B cell (primary cell): ENCODE measurements around the gene RBMS3. TPM values are rescaled to one million over a fixed set of nuclear protein-coding genes. Genes with fewer than 3 reads are reported as not detected.

ENCODE experiments used
- ATAC-seq: fragments of 200-7000 bp; cut with Tn5 transposase; one replicate; pipeline ENCODE4 v1.10.0; 2021; ENCODE audit warnings: low read depth, mild to moderate bottlenecking, moderate number of reproducible peaks, moderate library complexity
- CTCF ChIA-PET: fragments of 350-600 bp; sonication (Branson Sonifier 250); formaldehyde crosslinking; loops from one replicate; lab custom pipeline; 2021; ENCODE audit warnings: antibody characterized with exemption, inconsistent platforms; lab: Charles Lee
- POLR2A ChIA-PET: fragments of 350-600 bp; sonication (Branson Sonifier 250); formaldehyde crosslinking; loops from one replicate; lab custom pipeline; 2021; ENCODE audit warnings: antibody characterized with exemption; lab: Charles Lee
- DNase-seq: peaks from one replicate; pipeline ENCODE4 v3.0.0; 2013
- H2AFZ ChIP-seq: 2 replicates; pipeline ENCODE4 v1.6.1; 2012; ENCODE audit warnings: mild to moderate bottlenecking, low read depth, low read length; ENCODE audit not compliant: insufficient read depth, poor library complexity, severe bottlenecking
- H3K27ac ChIP-seq, 2 donors: 1 replicate in 1 of 2; 2 replicates in 1 of 2; pipeline ENCODE4 v1.5.1; 2012 to 2013; ENCODE audit warnings: low read length in 2 of 2, mild to moderate bottlenecking in 2 of 2, moderate library complexity in 1 of 2
- H3K27me3 ChIP-seq, 4 experiments: fragments of 200-600 bp in 1 of 4; sonication (generic) in 1 of 4; replicated peaks in 1 of 4; 1 replicate in 2 of 4; 2 replicates in 2 of 4; pipeline versions ENCODE4 v1.6.1 to v1.7.0; 2013 to 2016; ENCODE audit warnings: low read length in 3 of 4, mild to moderate bottlenecking in 2 of 4, mixed read lengths in 1 of 4, moderate library complexity in 1 of 4; ENCODE audit not compliant: insufficient read depth in 4 of 4, control insufficient read depth in 3 of 4; ENCODE audit errors: control extremely low read depth in 1 of 4
- H3K36me3 ChIP-seq, 2 experiments: replicated peaks in 1 of 2; 1 replicate in 1 of 2; 2 replicates in 1 of 2; pipeline versions ENCODE4 v1.6.1 to v1.7.1; 2013; ENCODE audit warnings: low read length in 1 of 2; ENCODE audit not compliant: insufficient read depth in 2 of 2, control insufficient read depth in 1 of 2; ENCODE audit errors: control extremely low read depth in 1 of 2, extremely low read depth in 1 of 2
- H3K4me1 ChIP-seq, 2 donors: fragments of 200-600 bp in 1 of 2; sonication (generic) in 1 of 2; 1 replicate in 1 of 2; 2 replicates in 1 of 2; pipeline versions ENCODE4 v1.5.1 to v1.6.1; 2013 to 2017; ENCODE audit warnings: low read length in 2 of 2; ENCODE audit not compliant: control insufficient read depth in 2 of 2, insufficient read depth in 2 of 2
- H3K4me2 ChIP-seq: replicated peaks from 2 replicates; pipeline ENCODE3; 2012; ENCODE audit warnings: mild to moderate bottlenecking, low read depth, low read length; ENCODE audit not compliant: poor library complexity, severe bottlenecking
- H3K4me3 ChIP-seq, 5 experiments: fragments of 200-600 bp in 1 of 5; sonication (generic) in 1 of 5; 1 replicate in 3 of 5; 2 replicates in 2 of 5; pipeline versions ENCODE4 v1.5.1 to v1.7.0; 2011 to 2016; ENCODE audit warnings: low read length in 4 of 5, mild to moderate bottlenecking in 4 of 5, low read depth in 2 of 5, control low read depth in 1 of 5, moderate library complexity in 1 of 5; ENCODE audit not compliant: insufficient read depth in 1 of 5; ENCODE audit errors: control extremely low read depth in 1 of 5, extremely low read depth in 1 of 5
- H3K79me2 ChIP-seq: fragments of 200-600 bp; sonication (generic); one replicate; pipeline ENCODE4 v1.6.0; 2016; ENCODE audit warnings: low read length; ENCODE audit not compliant: control insufficient read depth, insufficient read depth
- H3K9ac ChIP-seq: fragments of 200-600 bp; sonication (generic); 2 replicates; pipeline ENCODE4 v1.6.1; 2017; ENCODE audit warnings: mild to moderate bottlenecking, low read length, moderate library complexity
- H3K9me3 ChIP-seq, 3 donors: one replicate each; pipeline versions ENCODE4 v1.6.1 to v1.7.1; 2013; ENCODE audit warnings: low read length in 2 of 3; ENCODE audit not compliant: control insufficient read depth in 2 of 3, insufficient read depth in 1 of 3; ENCODE audit errors: control extremely low read depth in 1 of 3
- H4K20me1 ChIP-seq: 2 replicates; pipeline ENCODE4 v1.6.0; 2012; ENCODE audit warnings: mild to moderate bottlenecking, low read length; ENCODE audit not compliant: insufficient read depth, control insufficient read depth, poor library complexity, severe bottlenecking
- H3K27ac Mint-ChIP-seq: one replicate; pipeline ENCODE4 v1.8.0; 2021; ENCODE audit warnings: mixed read lengths
- H3K27me3 Mint-ChIP-seq: one replicate; pipeline ENCODE4 v1.8.0; 2021; ENCODE audit warnings: mixed read lengths
- H3K4me1 Mint-ChIP-seq: one replicate; pipeline ENCODE4 v1.8.0; 2021; ENCODE audit warnings: mixed read lengths
- H3K4me3 Mint-ChIP-seq: one replicate; pipeline ENCODE4 v1.8.0; 2021; ENCODE audit warnings: mixed read lengths
- H3K9me3 Mint-ChIP-seq: one replicate; pipeline ENCODE4 v1.8.0; 2022; ENCODE audit warnings: mixed read lengths; ENCODE audit not compliant: insufficient read depth
- EZH2 ChIP-seq: IDR thresholded peaks from 2 replicates; pipeline ENCODE4 v1.6.1; 2012; ENCODE audit warnings: borderline replicate concordance, low read depth, mild to moderate bottlenecking, moderate library complexity, low read length; ENCODE audit not compliant: insufficient read depth, poor library complexity, severe bottlenecking
- WGBS: methylation state at CpG from one replicate; pipeline ENCODE4 v1.1.5; 2013; ENCODE audit warnings: missing lambda C conversion rate; ENCODE audit not compliant: insufficient coverage; 5-methylcytosine and 5-hydroxymethylcytosine counted together
- intact Hi-C: fragments of 100-400 bp; cut with micrococcal nuclease; formaldehyde crosslinking; loops from one replicate; pipeline ENCODE4 v1.10.0; 2022
- polyA plus RNA-seq: library from polyadenylated mRNA; depleted of rRNA; stranded (reverse); fragments of >200 nt; gene quantifications from 2 replicates; pipeline ENCODE4 v1.2.3, GENCODE V29; 2012
- total RNA-seq, 2 donors: library from RNA; stranded (reverse); fragments of 120-200 nt in 1 of 2; gene quantifications; 1 replicate in 1 of 2; 2 replicates in 1 of 2; pipeline versions ENCODE4 v1.2.3 to v1.2.4, GENCODE V29; 2013 to 2022
- TF ChIP-seq, protein P1 (sequence below): fragments of 200-600 bp; IDR thresholded peaks from one replicate; pipeline ENCODE4 v1.8.0; 2022; ENCODE audit warnings: antibody characterized with exemption, mild to moderate bottlenecking

RBMS3 gene
- total and polyA plus RNA-seq, 2 donors (not counting 1 experiment from before 2014, with no cell fraction given): not detected

GRCh38 chr3:30042274-30042859 is 761.5 kb downstream of the RBMS3 start:
- WGBS: no CpG with 5 or more reads among the region's 4 CpGs
- intact Hi-C loops: loop anchor here (1.0 to 5.0 kb wide), 6 partner anchors 70 to 1090 kb away; no protein-coding TSS in a partner anchor
- no peaks in the 10 kb centered on the region for H3K9me3 Mint-ChIP-seq
- Histone ChIP-seq H2AFZ (no peak overlapping the region), H3K36me3 (no peaks in the 10 kb centered on the region), H3K27ac (no peak overlapping the region), H3K4me3 (no peak overlapping the region), H3K4me1 (no peaks in the 10 kb centered on the region), H3K9me3 (no peaks in the 10 kb centered on the region), H3K27me3 (no peaks in the 10 kb centered on the region), H4K20me1 (no peaks in the 10 kb centered on the region), H3K4me2 (no peak overlapping the region), H3K9ac (no peak overlapping the region), H3K79me2 (no peaks in the 10 kb centered on the region)
- peaks cover 14% of the 10 kb centered on the region for H3K27me3 Mint-ChIP-seq
- H3K27ac Mint-ChIP-seq: no peak overlapping the region
- H3K4me1 Mint-ChIP-seq: peaks cover 2% of the 10 kb centered on the region
- ChIA-PET CTCF (interaction anchor here (0.7 to 4.1 kb wide), 30 partner anchors 9 to 1111 kb away, joined by 3 to 46 read pairs (median 4); no protein-coding TSS in a partner anchor), POLR2A (no interaction called here)
- DNase-seq (peak; percentile 65), ATAC-seq (peak; percentile 33)
- no peak overlapping the region for H3K4me3 Mint-ChIP-seq
- TF ChIP-seq, protein P1, sequence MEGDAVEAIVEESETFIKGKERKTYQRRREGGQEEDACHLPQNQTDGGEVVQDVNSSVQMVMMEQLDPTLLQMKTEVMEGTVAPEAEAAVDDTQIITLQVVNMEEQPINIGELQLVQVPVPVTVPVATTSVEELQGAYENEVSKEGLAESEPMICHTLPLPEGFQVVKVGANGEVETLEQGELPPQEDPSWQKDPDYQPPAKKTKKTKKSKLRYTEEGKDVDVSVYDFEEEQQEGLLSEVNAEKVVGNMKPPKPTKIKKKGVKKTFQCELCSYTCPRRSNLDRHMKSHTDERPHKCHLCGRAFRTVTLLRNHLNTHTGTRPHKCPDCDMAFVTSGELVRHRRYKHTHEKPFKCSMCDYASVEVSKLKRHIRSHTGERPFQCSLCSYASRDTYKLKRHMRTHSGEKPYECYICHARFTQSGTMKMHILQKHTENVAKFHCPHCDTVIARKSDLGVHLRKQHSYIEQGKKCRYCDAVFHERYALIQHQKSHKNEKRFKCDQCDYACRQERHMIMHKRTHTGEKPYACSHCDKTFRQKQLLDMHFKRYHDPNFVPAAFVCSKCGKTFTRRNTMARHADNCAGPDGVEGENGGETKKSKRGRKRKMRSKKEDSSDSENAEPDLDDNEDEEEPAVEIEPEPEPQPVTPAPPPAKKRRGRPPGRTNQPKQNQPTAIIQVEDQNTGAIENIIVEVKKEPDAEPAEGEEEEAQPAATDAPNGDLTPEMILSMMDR: peak; percentile 85
- TF ChIP-seq EZH2: no peak

DNA sequence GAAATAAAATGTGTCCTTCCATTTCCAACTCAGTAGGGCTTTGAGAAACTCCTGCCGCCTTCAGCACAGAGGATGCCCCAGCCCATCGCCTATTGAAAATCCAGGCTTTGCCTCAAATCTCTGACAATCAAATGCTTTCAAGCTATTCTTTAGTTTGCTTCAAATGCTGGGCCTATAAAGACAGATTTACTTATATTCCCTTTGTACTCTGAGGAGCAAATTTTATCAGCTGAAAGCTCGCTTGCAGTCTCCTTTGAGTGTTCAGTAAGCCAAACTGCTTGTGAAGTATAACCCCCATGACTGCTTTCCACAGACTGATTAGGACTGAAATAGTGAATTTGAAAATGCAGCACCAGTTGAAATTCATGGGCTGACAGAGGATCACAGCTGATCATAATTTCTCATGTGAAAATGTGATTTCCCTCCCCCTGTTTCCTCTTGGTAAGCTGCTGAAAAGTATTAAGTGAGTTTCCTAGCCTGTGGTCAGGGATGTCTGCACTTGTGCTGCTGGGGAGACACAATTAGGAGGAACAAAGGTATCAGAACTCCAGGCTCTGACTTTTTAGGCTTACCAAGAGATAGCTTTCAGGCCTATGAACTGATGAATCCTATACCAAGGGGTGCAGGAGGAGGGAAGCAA is 762.2 kb downstream of the RBMS3 start:
- Histone ChIP-seq H3K4me1 (no peaks in the 10 kb centered on the region), H3K9ac (no peak overlapping the region), H2AFZ (no peak overlapping the region), H3K79me2 (no peaks in the 10 kb centered on the region), H4K20me1 (no peaks in the 10 kb centered on the region), H3K27ac (no peak overlapping the region), H3K9me3 (no peaks in the 10 kb centered on the region), H3K4me3 (no peak overlapping the region), H3K4me2 (no peak overlapping the region), H3K36me3 (no peaks in the 10 kb centered on the region), H3K27me3 (no peaks in the 10 kb centered on the region)
- CTCF ChIA-PET: interaction anchor here (0.7 to 4.1 kb wide), 31 partner anchors 8 to 1110 kb away, joined by 3 to 46 read pairs (median 4); no protein-coding TSS in a partner anchor
- POLR2A ChIA-PET: no interaction called here
- WGBS: 94% methylated on average over 3 of the region's 3 CpGs
- Mint-ChIP-seq H3K27me3 (peaks cover 14% of the 10 kb centered on the region), H3K9me3 (no peaks in the 10 kb centered on the region), H3K4me1 (peaks cover 2% of the 10 kb centered on the region), H3K27ac (no peak overlapping the region), H3K4me3 (no peak overlapping the region)
- TF ChIP-seq, protein P1: no peak
- no peak for TF ChIP-seq EZH2
- ATAC-seq: no peak
- intact Hi-C loops: loop anchor here (1.0 to 5.0 kb wide), 6 partner anchors 70 to 1089 kb away; no protein-coding TSS in a partner anchor
- no peak for DNase-seq
